ENCODE measurements around the gene PLEKHG2. TPM values are rescaled to one million over a fixed set of nuclear protein-coding genes. Genes with fewer than 3 reads are reported as not detected.

Gene PLEKHG2
- total and polyA plus RNA-seq, 9 of the 15 experiments (the other 6 are each of a cell fraction or from before 2014, with no cell fraction given) = 0.98 to 45.7 (median 9.8) TPM

- TF ChIP-seq MGA (IDR thresholded peaks at IDR 0.05) (no peak), ATF1 (CRISPR knock-in tag; IDR thresholded peaks at IDR 0.05) (0 out of 2 replicates have a peak, but pooled peaks have one; percentile 25), ATF1 (tag; IDR thresholded peaks at IDR 0.05) (peak; percentile 94), STAT6 (CRISPR knock-in tag; IDR thresholded peaks at IDR 0.05) (0 out of 2 replicates have a peak, but pooled peaks have one; percentile 41), PRMT5 (CRISPR knock-in tag; IDR thresholded peaks at IDR 0.05) (no peak), NCOR1 (IDR thresholded peaks at IDR 0.05) (peak; percentile 69), FOXP1 (CRISPR knock-in tag; IDR thresholded peaks at IDR 0.05) (0 out of 2 replicates have a peak, but pooled peaks have one; percentile 40), ASH1L (IDR thresholded peaks at IDR 0.05; ENCODE audit: borderline replicate concordance, low read depth, partially characterized antibody) (no peak), SRSF9 (IDR thresholded peaks at IDR 0.05; ENCODE audit: borderline replicate concordance, low read depth, low read length) (no peak), IRF9 (tag; IDR thresholded peaks at IDR 0.05) (peak; percentile 92), ZNF717 (CRISPR knock-in tag; IDR thresholded peaks at IDR 0.05) (no peak), CREB1 (IDR thresholded peaks at IDR 0.05) (peak; percentile 80), CREB1 (CRISPR knock-in tag; IDR thresholded peaks at IDR 0.05) (peak; percentile 75; the same call in 1 of the 2 replicates)
Observed at GRCh38 chr19:39412100-39412866, at the start of gene PLEKHG2 (continued).
